HS-5 (cell line): ENCODE data around the gene USP46.

Experiments used
- DNase-seq: peaks from one replicate; pipeline ENCODE4 v3.0.0-alpha.2; 2012; ENCODE audit warnings: low read depth

Gene USP46, protein sequence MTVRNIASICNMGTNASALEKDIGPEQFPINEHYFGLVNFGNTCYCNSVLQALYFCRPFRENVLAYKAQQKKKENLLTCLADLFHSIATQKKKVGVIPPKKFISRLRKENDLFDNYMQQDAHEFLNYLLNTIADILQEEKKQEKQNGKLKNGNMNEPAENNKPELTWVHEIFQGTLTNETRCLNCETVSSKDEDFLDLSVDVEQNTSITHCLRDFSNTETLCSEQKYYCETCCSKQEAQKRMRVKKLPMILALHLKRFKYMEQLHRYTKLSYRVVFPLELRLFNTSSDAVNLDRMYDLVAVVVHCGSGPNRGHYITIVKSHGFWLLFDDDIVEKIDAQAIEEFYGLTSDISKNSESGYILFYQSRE

DNA sequence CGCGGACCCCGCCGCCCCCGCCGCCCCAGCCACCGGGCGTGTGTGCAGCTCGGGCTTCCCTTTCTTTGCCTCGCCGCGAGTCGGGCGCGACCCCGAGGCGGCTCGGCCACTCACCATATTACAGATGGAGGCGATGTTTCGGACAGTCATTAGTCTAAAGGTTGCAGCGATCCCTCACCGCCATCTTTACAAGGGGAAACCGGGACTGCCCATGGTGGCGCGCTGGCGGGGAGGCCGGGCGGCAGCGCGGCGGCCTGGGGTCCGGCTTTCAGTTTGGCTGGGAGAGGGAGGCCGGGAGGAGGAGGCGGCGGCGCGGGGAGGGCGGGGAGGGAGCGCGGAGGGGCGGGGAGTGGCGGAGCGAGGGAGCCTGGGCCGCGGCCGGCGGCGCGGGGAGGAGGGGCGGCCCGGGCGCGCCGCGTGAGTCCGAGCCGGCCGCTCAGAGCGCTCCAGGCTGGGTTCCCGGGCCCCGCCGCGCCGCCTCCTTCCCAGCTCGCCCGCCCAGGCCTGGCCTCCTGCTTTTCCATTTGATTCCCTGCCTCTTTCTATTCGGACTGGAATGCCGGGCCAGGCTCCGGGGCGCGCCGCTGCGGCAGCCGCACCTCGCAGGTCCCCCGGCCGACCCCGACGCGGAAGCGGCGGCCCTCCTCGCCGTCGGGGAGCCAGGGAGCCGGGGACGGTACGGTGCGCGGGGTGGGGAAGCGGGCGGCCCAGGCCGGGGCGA is at the start of gene USP46:
Gene USP46 (minus strand): TSS at position 301 of the 721 bp plus-strand sequence. CDS start 151 bp downstream, at position 150.
- no peak for DNase-seq

DNA sequence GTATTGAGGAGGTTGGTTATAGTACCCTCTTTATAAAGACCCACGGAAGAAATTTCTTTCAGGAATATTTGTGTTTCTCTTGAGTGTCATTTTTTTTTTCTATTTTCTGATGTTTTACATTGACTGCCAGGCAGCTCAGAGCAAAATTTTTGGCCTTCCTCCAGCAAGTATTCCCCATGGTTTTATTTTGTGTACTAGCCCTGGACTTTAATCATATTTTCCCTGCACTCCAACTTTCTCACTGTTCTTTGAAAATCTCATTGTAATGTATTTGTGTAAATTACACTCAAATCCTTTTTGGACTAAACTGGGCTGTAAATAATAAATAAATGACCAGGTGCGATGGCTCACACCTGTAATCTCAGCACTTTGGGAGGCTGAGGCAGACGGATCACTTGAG is 45.6 kb upstream of the USP46 start:
- no peak for DNase-seq

DNA sequence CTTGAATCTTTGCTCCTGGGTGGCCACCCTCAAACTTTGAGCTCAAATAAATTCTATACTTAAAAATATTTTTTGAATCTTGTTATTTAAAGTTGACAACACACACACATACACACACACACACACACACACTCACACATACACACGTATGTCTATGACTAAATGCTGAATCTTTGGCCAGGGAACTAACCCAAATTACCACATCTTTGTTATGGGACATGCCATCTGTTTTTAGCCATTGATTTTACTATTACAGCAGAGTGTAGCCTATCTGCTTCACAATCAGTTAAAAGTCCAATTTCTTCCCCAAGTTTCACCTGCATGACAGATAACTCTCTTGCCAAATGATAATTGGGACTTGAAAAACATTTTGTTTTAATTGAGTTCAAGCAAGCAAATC is 45.0 kb upstream of the USP46 start:
- DNase-seq = no peak

DNA sequence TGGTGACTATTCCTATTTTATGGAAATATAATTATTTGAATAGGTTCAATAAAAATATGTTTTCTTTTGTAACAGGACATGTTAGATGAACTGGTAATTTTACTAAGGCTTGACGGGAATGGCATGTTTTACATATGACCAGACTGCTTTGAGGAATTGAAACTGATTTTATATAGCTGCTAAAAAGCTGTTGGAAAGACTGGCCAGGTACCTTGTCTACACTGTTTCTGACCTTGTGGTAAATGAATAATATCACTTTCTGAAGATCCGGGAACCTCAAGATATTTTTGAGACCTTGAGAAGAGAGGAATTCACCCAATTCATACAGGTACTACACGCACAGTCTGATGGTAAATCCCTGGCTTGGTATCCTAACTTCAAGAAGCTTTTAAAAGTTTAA is 42.1 kb upstream of the USP46 start:
- DNase-seq = no peak

DNA sequence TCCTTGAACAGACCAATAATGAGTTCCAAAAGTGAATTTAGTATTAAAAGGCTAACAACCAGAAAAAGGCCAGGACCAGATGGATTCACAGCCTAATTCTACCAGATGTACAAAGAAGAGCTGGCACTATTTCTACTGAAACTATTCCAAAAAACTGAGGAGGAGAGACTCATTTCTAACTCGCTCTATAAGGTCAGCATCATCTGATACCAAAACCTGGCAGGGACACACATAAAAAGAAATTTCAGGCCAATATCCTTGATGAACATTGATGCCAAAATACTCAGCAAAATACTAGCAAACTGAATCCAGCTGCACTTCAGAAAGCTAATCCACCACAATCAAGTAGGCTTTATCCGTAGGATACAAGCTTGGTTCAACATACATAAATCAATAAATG is 35.8 kb upstream of the USP46 start:
- DNase-seq = no peak

DNA sequence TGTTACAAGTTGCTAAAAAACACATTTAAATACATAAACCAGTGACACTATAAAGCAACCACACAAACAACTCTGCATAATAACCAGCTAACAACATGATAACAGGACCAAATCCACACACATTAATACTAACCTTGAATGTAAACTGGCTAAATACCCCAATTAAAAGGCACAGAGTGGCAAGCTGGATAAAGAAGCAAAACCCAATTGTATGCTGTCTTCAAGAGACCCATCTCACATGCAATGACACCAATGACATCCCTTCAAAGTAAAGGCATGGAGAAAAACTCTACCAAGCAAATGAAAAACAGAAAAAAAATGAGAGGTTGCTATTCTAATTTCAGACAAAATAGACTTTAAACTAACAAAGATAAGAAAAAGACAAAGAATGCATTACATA is 34.4 kb upstream of the USP46 start:
- no peak for DNase-seq

DNA sequence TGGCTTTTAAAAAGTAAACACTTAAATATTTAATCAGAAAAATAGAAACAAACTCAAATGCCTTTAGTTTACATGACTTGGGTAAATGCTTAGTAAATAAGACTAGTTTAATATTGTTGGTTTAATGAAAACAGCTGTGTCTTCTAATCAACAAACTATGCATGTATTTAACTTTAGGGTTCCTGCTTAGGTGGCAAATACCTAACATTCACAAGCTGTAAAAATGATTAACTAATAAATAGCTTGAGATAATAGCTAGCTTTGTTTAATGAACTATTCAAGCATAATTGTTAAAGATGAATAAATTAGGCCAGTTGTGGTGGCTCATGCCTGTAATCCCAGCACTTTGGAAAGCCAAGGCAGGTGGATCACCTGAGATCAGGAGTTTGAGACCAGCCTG is 30.0 kb upstream of the USP46 start:
- no peak for DNase-seq

DNA sequence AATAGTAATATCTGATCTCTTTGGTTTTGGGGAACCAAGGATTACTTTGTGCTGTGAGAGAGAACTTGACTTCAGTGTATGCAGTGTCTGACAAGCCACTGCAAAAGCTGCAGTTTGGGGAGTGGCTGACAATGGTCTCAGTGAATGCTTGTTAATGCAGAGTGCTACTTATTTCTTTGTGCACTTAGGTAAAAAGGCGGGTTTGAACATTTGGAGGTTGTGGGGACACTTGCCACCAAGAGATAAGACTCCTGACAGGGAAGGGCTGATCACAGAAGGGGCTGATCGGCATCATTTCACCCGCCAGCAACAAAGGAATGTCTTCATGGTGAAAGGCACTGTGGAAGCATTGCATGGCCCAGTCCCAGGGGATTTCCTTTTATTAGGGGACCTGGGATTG is 28.6 kb upstream of the USP46 start:
- DNase-seq = no peak

DNA sequence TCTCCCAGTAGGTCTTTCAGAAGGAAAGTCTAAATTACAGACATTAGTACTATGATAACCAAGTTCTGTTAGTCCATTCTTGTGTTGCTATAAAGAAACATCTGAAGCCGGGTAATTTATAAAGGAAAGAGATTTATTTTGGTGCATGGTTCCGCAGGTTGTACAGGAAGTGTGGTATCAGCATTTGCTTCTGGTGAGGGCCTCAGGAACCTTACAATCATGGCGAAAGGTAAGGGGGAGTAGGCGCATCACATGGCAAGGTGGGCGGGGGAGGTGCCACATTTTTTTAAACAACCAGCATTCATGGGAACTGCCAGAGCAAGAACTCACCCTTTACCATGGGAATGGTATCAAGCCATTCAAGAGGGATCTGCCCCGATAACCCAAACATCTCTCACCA is 26.2 kb upstream of the USP46 start:
- DNase-seq = no peak

- DNase-seq = no peak
Observed at GRCh38 chr4:52684896-52685295, 25.8 kb upstream of the USP46 start.

DNA sequence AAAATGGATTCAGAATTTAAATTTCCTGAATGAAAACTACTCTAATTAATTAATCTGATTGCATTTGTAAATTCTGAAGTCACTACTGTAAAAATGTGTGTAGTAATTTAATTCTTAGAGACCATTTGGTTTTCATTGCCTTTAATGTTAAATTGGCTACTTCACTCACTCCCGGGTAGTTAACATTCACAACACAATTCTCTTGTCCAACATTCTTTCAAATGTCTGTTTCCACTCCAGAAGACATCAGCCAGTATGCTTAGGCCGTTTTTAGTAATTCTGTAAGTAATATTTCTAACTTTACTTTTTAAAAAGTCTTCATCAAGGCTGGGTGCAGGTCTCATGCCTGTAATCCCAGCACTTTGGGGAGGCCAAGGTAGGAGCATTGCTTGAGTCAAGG is 21.3 kb upstream of the USP46 start:
- DNase-seq = no peak

DNA sequence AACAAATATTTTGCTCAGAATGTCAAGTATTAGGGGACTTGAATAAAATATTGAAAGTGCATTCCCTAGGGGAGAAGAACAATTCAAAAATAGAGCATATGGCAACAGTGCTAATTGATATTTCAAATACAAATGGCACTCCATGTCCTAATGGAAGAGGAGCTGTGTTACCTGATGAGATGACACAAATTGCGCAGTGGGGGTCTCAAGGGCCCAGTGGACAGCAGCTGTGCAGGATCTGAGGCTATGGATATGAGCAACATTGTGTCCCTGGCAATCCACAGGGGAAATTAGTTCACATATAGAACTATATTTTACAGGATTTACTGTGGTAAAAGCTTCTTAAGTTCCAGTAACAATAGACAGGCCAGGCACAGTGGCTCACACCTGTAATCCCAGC is 17.4 kb upstream of the USP46 start:
- DNase-seq = no peak

GRCh38 chr4:52675111-52675510 is 16.0 kb upstream of the USP46 start:
- no peak for DNase-seq

DNA sequence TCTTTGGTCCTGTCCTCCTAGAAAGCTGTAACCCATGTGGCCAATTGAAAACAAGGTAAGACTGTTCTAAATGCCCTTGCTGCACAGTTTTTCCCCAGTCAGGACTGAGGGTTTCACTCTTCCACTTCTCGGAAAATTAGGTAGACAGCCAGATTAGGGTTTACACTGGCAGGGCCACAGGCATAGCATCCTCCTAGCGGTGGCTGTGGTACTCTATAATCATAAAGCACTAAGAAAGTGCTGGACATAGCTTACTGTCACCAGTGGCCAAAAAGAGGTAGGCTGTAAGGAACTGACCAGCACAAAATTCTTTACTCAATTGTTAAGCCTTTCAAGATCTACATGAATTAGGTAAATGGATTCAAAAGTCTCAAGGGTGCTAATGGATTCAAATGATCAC is 11.6 kb upstream of the USP46 start:
- DNase-seq = no peak

DNA sequence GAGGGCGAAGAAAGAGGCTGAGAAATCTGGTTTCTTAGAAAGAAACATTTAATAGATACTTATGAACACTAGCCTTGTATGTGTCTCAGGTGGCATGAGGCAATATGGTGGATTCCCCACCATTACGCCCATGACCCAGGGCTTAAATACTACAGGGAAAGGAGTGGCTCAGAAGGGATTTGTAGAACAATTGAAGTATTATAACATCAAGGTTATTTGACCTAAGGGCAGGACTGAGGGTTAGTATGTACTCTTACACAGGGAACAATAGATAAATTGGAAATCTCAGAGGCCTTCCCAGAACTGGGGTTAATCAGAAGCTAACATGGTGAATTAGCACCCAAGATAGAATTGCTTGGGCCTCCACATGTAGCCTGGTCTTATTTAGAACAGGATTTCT is 11.0 kb upstream of the USP46 start:
- DNase-seq = no peak

DNA sequence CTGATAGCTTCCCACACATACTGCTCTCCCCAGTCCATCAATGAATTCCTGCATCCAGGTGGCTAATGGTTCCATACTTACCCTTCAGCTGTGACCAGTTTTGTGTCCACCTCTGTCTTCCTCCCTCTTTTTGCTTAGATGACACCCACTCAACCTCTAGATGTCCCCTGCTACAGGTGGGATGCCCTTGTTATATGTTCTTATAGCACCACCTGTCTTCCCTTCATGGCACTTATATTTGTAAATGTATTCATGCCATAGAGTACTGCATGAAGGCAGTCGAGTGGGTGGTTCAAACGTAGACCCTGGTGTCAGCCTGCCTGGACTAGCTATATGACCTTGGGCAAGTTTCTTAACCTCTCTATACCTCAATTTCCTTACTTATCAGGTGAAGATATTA is 6.5 kb upstream of the USP46 start:
- DNase-seq = no peak

DNA sequence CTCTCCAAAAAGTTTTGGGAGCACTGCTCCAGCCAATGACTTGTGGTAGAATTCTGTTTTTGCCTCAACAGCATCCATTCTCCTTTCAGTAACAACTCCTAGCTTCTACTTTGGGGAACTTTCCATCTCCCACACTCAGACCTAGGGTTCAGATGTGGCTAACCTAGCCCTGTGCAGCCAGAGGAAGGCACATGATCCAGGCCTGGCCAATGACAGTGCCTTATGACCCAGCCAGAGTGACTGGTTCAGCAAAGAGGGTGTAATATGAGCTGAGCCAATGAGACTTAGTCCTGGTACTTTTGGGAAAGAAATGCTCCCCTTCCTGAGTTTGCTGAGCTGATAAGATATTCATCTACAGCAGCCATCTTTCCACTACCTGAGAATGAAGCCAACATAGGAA is 5.4 kb upstream of the USP46 start:
- DNase-seq = no peak

DNA sequence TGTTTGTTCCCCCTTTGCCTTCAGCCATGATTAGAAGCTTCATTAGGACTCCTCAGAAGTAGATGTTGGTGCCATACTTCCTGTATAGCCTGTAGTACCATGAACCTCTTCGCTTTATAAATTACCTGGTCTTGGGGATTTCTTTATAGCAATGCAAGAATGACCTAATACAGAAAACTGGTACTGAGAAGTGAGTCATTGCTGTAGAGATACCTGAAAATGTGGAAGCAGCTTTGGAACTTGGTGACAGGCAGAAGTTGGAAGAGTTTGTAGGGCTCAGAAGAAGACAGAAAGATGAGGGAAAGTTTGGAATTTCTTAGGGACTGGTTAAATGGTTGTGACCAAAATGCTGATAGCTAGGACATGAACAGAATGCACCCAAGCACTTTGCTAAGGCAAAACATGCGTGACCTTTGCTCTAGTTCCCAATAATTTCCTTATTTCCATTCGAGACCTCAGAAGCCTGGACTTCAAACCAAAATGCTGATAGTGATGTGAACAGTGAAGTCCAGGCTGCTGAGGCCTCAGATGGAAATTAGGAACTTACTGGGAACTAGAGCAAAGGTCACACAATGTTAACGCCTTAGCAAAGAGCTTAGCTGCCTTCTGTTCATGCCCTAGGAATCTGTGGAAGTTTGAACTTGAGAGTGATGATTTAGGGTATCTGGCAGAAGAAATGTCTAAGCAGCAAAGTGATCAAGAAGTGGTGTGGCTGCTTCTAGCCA is 3.0 kb upstream of the USP46 start:
- DNase-seq = no peak

DNA sequence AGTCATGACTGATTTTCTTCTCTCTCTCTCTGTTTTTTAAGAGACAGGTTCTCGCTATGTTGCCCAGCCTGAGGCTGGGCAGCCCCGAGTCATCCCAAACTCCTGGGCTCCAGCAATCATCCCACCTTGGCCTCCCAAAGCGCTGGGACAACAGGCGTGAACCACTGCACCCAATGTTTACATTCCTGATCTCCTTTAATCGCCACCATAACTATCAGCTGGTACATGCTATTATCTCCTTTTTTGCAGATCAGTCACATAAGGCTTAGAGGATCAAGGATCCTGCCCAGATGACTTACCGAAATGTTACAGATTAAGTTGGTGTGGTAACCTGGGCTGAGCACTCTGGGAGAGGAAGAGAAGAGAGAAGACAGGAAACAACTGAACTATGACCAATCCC is 1.5 kb upstream of the USP46 start:
- DNase-seq = no peak

- no peak for DNase-seq
Observed at GRCh38 chr4:52659722-52660261, 691 bp upstream of the USP46 start.

GRCh38 chr4:52658641-52659000 is 480 bp downstream of the USP46 start:
- DNase-seq = no peak

DNA sequence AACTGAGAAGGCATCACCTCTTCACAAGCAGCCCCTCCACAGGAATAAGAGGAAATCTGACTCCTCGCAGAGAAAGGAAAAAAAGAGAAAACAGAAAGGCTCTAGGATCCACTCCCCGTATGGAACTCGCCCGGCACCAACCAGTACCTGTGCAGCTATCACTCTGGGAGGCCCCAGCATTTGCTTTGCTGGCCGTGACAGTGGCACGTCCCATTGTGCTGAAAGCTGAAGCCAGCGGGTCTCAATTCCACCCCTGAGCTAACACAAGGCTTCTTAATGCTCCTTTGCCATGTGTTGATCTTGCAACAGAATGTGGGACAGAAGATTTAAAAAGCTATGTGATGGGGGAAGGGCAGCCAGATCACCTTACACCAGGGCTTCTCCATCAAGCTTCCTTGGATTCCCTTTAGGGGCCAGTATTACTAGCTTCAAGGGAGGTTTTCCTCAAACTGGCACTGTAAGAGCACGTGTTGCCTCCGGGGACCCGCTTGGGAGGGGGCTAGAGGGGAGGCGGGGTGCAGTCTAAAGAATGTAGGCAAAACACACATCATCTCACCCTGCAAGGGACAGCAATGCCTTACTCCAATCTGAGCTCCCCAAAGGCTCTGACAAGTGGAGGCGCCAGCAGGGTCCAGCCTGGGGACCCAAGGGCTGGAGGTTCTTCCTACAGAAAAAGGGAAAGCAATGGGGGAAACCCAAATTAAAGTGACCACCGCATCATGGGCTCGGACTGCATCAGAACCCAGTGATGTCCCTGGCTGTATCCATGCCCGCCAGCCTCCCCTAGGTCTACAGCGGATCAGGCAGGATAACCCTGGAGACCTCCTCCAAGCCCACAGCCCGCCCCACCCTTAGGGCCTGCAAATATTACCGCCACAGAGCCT is 1.2 kb downstream of the USP46 start:
- no peak for DNase-seq
